Vagina (tissue), 2 donors: Measurements from ENCODE around the gene RALA.

Experiments
- POLR2A ChIP-seq, 2 donors: fragments of 450-650 bp; IDR thresholded peaks; one replicate each; pipeline ENCODE4 v1.6.1; 2017; ENCODE audit warnings: antibody characterized with exemption in 2 of 2, mild to moderate bottlenecking in 2 of 2, moderate library complexity in 2 of 2
- POLR2AphosphoS5 ChIP-seq, 2 donors: sonication (generic); formaldehyde crosslinking; IDR thresholded peaks; one replicate each; pipeline ENCODE4 v1.9.0; 2017; ENCODE audit warnings: antibody characterized with exemption in 2 of 2, mild to moderate bottlenecking in 2 of 2, low read depth in 1 of 2; ENCODE audit not compliant: insufficient read depth in 1 of 2
- TF ChIP-seq, protein P1 (sequence below), 3 experiments: fragments of 450-650 bp in 2 of 3; fragments of 200-600 bp in 1 of 3; sonication (generic) in 1 of 3; IDR thresholded peaks; one replicate each; pipeline ENCODE4 v1.5.1; 2017 to 2019; ENCODE audit warnings: antibody characterized with exemption in 3 of 3, mild to moderate bottlenecking in 2 of 3, moderate library complexity in 2 of 3

DNA sequence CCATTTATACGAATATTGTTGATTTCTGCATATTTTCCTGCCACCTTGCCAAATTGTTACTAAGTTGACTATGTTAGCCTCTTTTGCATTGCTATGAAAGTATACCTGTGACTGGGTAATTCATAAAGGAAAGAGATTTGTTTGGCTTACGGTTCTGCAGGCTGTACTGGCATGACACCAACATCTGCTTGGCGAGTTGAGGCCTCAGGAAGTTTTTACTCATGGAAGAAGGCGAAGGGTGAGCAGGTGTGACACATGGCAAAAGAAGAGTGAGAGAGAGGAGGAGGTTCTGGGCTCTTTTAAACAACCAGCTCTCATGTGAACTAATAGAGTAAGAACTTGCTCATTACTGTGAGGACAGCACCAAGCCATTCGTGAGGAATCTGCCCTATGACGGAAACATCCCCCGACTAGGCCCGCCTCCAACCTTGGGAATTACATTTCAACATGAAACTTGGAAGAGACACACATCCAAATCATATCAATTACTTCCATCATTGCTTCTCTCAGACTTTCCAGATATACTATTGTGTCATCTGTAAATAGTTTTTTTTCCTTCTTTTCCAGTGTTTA, 8.4 kb downstream of the RALA start:
- TF ChIP-seq, protein P1, sequence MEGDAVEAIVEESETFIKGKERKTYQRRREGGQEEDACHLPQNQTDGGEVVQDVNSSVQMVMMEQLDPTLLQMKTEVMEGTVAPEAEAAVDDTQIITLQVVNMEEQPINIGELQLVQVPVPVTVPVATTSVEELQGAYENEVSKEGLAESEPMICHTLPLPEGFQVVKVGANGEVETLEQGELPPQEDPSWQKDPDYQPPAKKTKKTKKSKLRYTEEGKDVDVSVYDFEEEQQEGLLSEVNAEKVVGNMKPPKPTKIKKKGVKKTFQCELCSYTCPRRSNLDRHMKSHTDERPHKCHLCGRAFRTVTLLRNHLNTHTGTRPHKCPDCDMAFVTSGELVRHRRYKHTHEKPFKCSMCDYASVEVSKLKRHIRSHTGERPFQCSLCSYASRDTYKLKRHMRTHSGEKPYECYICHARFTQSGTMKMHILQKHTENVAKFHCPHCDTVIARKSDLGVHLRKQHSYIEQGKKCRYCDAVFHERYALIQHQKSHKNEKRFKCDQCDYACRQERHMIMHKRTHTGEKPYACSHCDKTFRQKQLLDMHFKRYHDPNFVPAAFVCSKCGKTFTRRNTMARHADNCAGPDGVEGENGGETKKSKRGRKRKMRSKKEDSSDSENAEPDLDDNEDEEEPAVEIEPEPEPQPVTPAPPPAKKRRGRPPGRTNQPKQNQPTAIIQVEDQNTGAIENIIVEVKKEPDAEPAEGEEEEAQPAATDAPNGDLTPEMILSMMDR (IDR thresholded peaks at IDR 0.05): no peak
- TF ChIP-seq POLR2A (IDR thresholded peaks at IDR 0.05): no peak
- no peak for TF ChIP-seq POLR2AphosphoS5 (IDR thresholded peaks at IDR 0.05; ENCODE audit: insufficient read depth in 1 of 2, low read depth in 1 of 2)
